Measurements from ENCODE around the gene EXD3. TPM values are rescaled to one million over a fixed set of nuclear protein-coding genes. Genes with fewer than 3 reads are reported as not detected.
A peak's percentile ranks its signal among the peaks of the same experiment; 100 is the strongest.

Gene EXD3
- total RNA-seq, 2 donors from 2014 or later, result 5.9 to 6.0 TPM

GRCh38 chr9:137275588-137276472 is 147.1 kb downstream of the EXD3 start:
- Histone ChIP-seq H3K27me3 (no peaks in the 10 kb centered on the region), H3K27ac (peak overlapping the region; percentile 83 to 94), H3K4me1 (peaks cover 0 to 76% of the 10 kb centered on the region in 2 donors), H3K36me3 (peaks cover 21% of the 10 kb centered on the region), H3K9me3 (no peaks in the 10 kb centered on the region), H3K4me3 (no peak overlapping the region)
- TF ChIP-seq CTCF (IDR thresholded peaks at IDR 0.05), result no peak
- no peak for DNase-seq (ENCODE audit: low spot score)

- H3K4me1 ChIP-seq, result peaks cover 0 to 73% of the 10 kb centered on the region in 2 donors
- DNase-seq (ENCODE audit: low spot score), result no peak
- no peaks in the 10 kb centered on the region for H3K27me3 ChIP-seq
- peaks cover 21% of the 10 kb centered on the region for H3K36me3 ChIP-seq
- TF ChIP-seq CTCF (IDR thresholded peaks at IDR 0.05), result no peak
- no peaks in the 10 kb centered on the region for H3K9me3 ChIP-seq
- H3K27ac ChIP-seq, result no peak overlapping the region
- no peak overlapping the region for H3K4me3 ChIP-seq
Observed at GRCh38 chr9:137275203-137275587, 147.8 kb downstream of the EXD3 start.

- Histone ChIP-seq H3K4me1 (peaks cover 0 to 84% of the 10 kb centered on the region in 2 donors), H3K27ac (no peak overlapping the region), H3K36me3 (peaks cover 21% of the 10 kb centered on the region), H3K4me3 (no peak overlapping the region), H3K9me3 (no peaks in the 10 kb centered on the region), H3K27me3 (no peaks in the 10 kb centered on the region)
- no peak for DNase-seq (ENCODE audit: low spot score)
- no peak for TF ChIP-seq CTCF (IDR thresholded peaks at IDR 0.05)
Observed at GRCh38 chr9:137273611-137274320, 149.2 kb downstream of the EXD3 start.

GRCh38 chr9:137273095-137273490 is 149.9 kb downstream of the EXD3 start:
- Histone ChIP-seq H3K36me3 (peaks cover 21% of the 10 kb centered on the region), H3K4me1 (peaks cover 0 to 87% of the 10 kb centered on the region in 2 donors), H3K4me3 (no peak overlapping the region), H3K27ac (no peak overlapping the region), H3K9me3 (no peaks in the 10 kb centered on the region), H3K27me3 (no peaks in the 10 kb centered on the region)
- TF ChIP-seq CTCF (IDR thresholded peaks at IDR 0.05), result no peak
- DNase-seq (ENCODE audit: low spot score), result no peak

- Histone ChIP-seq H3K9me3 (no peaks in the 10 kb centered on the region), H3K4me3 (no peak overlapping the region), H3K27ac (peak overlapping the region; percentile 27 to 49), H3K4me1 (peaks cover 0 to 83% of the 10 kb centered on the region in 2 donors), H3K27me3 (no peaks in the 10 kb centered on the region), H3K36me3 (peaks cover 23% of the 10 kb centered on the region)
- no peak for TF ChIP-seq CTCF (IDR thresholded peaks at IDR 0.05)
- DNase-seq (ENCODE audit: low spot score), result no peak
Observed at GRCh38 chr9:137272241-137273094, 150.5 kb downstream of the EXD3 start.

All from right atrium auricular region (tissue), 2 donors.